GM12872 (cell line): ENCODE data around the gene C3orf62.

Source experiments
- CTCF ChIP-seq: IDR thresholded peaks from 3 replicates; pipeline ENCODE4 v1.5.1; 2011; ENCODE audit warnings: low read depth, mild to moderate bottlenecking, low read length, moderate library complexity; ENCODE audit not compliant: insufficient read depth

Gene C3orf62

GRCh38 chr3:49276475-49277382, at the start of gene C3orf62:
TSS of gene C3orf62 (minus strand) at chr3:49277232. CDS start at chr3:49276872, 360 bp downstream.
- TF ChIP-seq CTCF = no peak

GRCh38 chr3:49324768-49325167, 47.7 kb upstream of the C3orf62 start:
- TF ChIP-seq CTCF = no peak

GRCh38 chr3:49316696-49317457, 39.8 kb upstream of the C3orf62 start:
- no peak for TF ChIP-seq CTCF

- no peak for TF ChIP-seq CTCF
These were observed 37.1 kb upstream of the C3orf62 start for GRCh38 chr3:49313896-49314688.

- TF ChIP-seq CTCF = no peak
These were observed 34.3 kb upstream of the C3orf62 start for GRCh38 chr3:49311283-49311682.

- no peak for TF ChIP-seq CTCF
These were observed 33.6 kb upstream of the C3orf62 start for GRCh38 chr3:49310677-49311076.

DNA sequence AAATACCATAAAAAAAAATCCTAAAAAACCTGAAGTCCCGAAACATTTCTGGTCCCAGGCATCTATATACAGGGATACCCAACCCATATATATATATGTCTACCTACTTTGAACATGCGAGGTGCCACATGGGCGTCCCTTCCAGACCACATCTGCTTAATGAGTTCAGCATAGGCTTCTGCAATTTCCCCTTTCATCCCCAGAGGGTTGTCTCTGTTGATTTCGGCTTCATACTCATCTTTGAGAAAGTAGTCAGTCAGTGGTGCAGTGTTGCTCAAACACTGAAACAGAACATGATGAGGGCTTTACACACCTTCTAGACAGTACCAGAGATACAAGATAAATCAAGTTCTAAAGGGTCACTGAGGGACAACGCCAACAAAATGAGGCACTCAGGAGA, 28.6 kb upstream of the C3orf62 start:
- no peak for TF ChIP-seq CTCF
